GM12891 (cell line): ENCODE results near the gene TRIP12.

Source experiments
- PAX5 ChIP-seq: IDR thresholded peaks from 2 replicates; pipeline ENCODE4 v1.6.1; 2011; ENCODE audit warnings: low read length, moderate library complexity, mild to moderate bottlenecking; ENCODE audit not compliant: insufficient read depth, severe bottlenecking
- POLR2A ChIP-seq: IDR thresholded peaks from 2 replicates; pipeline ENCODE4 v1.6.1; 2011; ENCODE audit warnings: low read depth, low read length, control low read depth
- POLR2AphosphoS5 ChIP-seq: IDR thresholded peaks from 2 replicates; pipeline ENCODE4 v1.6.1; 2011; ENCODE audit warnings: low read depth, low read length, control low read depth
- POU2F2 ChIP-seq: IDR thresholded peaks from 2 replicates; pipeline ENCODE4 v1.6.1; 2011; ENCODE audit warnings: low read depth, mild to moderate bottlenecking, control low read depth, low read length, moderate library complexity
- SPI1 ChIP-seq: IDR thresholded peaks from 2 replicates; pipeline ENCODE4 v1.6.1; 2011; ENCODE audit warnings: low read depth, low read length, control low read depth
- TAF1 ChIP-seq: IDR thresholded peaks from 2 replicates; pipeline ENCODE4 v1.6.1; 2011; ENCODE audit warnings: low read depth, low read length, control low read depth

DNA sequence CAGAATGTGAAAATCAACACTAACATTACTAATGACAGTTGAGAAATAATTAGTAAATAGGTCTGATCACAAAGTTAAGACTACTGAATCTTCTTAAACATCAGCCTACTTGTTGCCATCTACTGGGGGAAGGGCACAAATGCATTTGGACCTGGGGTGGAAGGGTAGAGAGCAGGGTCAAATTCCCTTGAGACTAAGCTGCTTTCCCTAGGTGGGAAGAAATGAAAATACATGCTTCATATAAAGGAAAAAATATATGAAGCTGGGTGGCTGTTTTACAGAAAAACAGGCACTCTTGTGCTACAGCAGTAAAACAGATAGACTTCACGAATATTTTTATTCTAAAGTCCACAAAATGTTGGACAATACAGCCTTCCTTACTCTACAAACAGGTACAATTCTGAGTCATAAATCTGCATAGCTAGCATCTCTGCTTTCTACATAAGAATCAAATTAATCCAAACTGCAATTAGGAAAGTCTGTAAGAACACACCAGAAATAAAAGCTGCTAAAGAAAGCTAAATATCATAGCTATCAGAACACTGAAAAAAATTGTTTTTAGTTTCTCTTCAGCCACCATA is 10.9 kb downstream of the TRIP12 start:
- TF ChIP-seq TAF1 = no peak
- TF ChIP-seq POLR2AphosphoS5 = no peak
- TF ChIP-seq POLR2A = no peak
- no peak for TF ChIP-seq SPI1
- no peak for TF ChIP-seq PAX5
- TF ChIP-seq POU2F2 = no peak
